HG02678 (cell line): Measurements from ENCODE around the gene LIMK2.
A peak's percentile ranks its signal among the peaks of the same experiment; 100 is the strongest.
"Not testable (repeated sequence)": the region's sequence is repeated elsewhere in the genome, so short reads cannot be mapped to it uniquely, and the experiment has no call there.

Experiments used
- ATAC-seq: cut with Tn5 transposase; IDR thresholded peaks from one replicate; pipeline ENCODE4 v1.9.1; 2021; ENCODE audit warnings: mild to moderate bottlenecking, moderate library complexity; ENCODE audit not compliant: unreplicated experiment

LIMK2 gene

GRCh38 chr22:31211862-31212730, at the start of gene LIMK2:
Gene LIMK2 (plus strand): TSS chr22:31212298. CDS start chr22:31212409, 111 bp downstream.
- peak; percentile 92 for ATAC-seq

- ATAC-seq, result no peak
Observed at GRCh38 chr22:31170971-31171370, 41.1 kb upstream of the LIMK2 start.

- not testable (repeated sequence) for ATAC-seq
Observed at GRCh38 chr22:31171734-31172133, 40.4 kb upstream of the LIMK2 start.

- no peak for ATAC-seq
Observed at GRCh38 chr22:31173386-31174145, 38.5 kb upstream of the LIMK2 start.

- ATAC-seq, result no peak
Observed at GRCh38 chr22:31176923-31177322, 35.2 kb upstream of the LIMK2 start.

- no peak for ATAC-seq
Observed at GRCh38 chr22:31177420-31178162, 34.5 kb upstream of the LIMK2 start.

- ATAC-seq, result no peak
Observed at GRCh38 chr22:31178859-31179258, 33.2 kb upstream of the LIMK2 start.

GRCh38 chr22:31179345-31179744, 32.8 kb upstream of the LIMK2 start:
- ATAC-seq, result no peak

GRCh38 chr22:31184015-31184414, 28.1 kb upstream of the LIMK2 start:
- no peak for ATAC-seq

- no peak for ATAC-seq
Observed at GRCh38 chr22:31185056-31185455, 27.0 kb upstream of the LIMK2 start.

GRCh38 chr22:31187627-31188026, 24.5 kb upstream of the LIMK2 start:
- ATAC-seq, result no peak

GRCh38 chr22:31192513-31192912, 19.6 kb upstream of the LIMK2 start:
- no peak for ATAC-seq

GRCh38 chr22:31193092-31193491, 19.0 kb upstream of the LIMK2 start:
- no peak for ATAC-seq

- not testable (repeated sequence) for ATAC-seq
Observed at GRCh38 chr22:31194681-31195080, 17.4 kb upstream of the LIMK2 start.

- no peak for ATAC-seq
Observed at GRCh38 chr22:31199187-31199586, 12.9 kb upstream of the LIMK2 start.

- ATAC-seq, result not testable (repeated sequence)
Observed at GRCh38 chr22:31204352-31204984, 7.6 kb upstream of the LIMK2 start.

GRCh38 chr22:31205059-31205458, 7.0 kb upstream of the LIMK2 start:
- not testable (repeated sequence) for ATAC-seq

GRCh38 chr22:31206460-31206859, 5.6 kb upstream of the LIMK2 start:
- not testable (repeated sequence) for ATAC-seq

- ATAC-seq, result no peak
Observed at GRCh38 chr22:31206896-31207687, 5.0 kb upstream of the LIMK2 start.
